Measurements from ENCODE around the gene TMEM182.

The TMEM182 gene

DNA sequence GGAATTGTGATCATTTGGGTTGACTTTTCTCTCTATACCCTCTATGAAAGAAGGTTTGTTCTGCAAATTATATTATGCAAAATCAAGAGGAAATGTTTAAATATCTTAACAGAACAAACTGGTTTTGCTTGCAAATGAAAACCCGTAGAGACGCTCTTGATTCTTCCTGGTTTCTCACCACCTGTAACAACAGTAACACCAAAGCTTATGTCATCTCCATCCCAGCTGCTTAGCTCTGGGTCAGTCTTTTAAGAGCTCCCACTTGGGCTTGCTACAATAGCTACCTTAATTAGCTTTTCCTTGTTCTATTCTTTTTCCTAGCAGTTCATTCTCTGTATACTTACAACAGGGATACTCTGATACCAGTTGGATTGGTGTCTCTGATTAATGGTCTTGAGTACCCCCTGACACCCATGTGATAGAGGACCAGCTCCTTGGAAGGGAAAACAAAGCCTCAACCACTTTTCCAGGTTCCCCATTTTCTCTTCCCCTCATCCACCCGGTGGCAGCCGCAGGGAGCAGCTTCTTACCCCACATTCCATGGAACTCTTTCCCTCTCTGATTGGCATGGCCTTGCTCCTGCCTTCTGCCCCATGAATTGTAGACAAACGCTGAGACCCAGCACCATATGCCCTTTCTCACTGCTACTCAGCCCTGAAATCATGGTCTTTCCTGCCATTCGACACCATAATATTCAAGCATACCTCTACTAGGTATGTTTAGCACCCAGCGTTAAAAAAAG is 27.7 kb downstream of the TMEM182 start:
- no peak for TF ChIP-seq YY1 (IDR thresholded peaks at IDR 0.05; ENCODE audit: low read depth)
- TF ChIP-seq TCF12 (IDR thresholded peaks at IDR 0.05; ENCODE audit: low read depth) = no peak
- TF ChIP-seq TEAD4 (IDR thresholded peaks at IDR 0.05) = no peak
- TF ChIP-seq ZBTB7A (IDR thresholded peaks at IDR 0.05; ENCODE audit: low read depth) = no peak
- TF ChIP-seq CEBPB (IDR thresholded peaks at IDR 0.05) = no peak
- no peak for TF ChIP-seq EP300 (IDR thresholded peaks at IDR 0.05; ENCODE audit: borderline replicate concordance)
- no peak for TF ChIP-seq USF1 (IDR thresholded peaks at IDR 0.05)
- no peak for TF ChIP-seq CREB1 (IDR thresholded peaks at IDR 0.05; ENCODE audit: low read depth)
- TF ChIP-seq EGR1 (IDR thresholded peaks at IDR 0.05) = no peak
- TF ChIP-seq NFIC (IDR thresholded peaks at IDR 0.05) = no peak
- TF ChIP-seq, protein P1, sequence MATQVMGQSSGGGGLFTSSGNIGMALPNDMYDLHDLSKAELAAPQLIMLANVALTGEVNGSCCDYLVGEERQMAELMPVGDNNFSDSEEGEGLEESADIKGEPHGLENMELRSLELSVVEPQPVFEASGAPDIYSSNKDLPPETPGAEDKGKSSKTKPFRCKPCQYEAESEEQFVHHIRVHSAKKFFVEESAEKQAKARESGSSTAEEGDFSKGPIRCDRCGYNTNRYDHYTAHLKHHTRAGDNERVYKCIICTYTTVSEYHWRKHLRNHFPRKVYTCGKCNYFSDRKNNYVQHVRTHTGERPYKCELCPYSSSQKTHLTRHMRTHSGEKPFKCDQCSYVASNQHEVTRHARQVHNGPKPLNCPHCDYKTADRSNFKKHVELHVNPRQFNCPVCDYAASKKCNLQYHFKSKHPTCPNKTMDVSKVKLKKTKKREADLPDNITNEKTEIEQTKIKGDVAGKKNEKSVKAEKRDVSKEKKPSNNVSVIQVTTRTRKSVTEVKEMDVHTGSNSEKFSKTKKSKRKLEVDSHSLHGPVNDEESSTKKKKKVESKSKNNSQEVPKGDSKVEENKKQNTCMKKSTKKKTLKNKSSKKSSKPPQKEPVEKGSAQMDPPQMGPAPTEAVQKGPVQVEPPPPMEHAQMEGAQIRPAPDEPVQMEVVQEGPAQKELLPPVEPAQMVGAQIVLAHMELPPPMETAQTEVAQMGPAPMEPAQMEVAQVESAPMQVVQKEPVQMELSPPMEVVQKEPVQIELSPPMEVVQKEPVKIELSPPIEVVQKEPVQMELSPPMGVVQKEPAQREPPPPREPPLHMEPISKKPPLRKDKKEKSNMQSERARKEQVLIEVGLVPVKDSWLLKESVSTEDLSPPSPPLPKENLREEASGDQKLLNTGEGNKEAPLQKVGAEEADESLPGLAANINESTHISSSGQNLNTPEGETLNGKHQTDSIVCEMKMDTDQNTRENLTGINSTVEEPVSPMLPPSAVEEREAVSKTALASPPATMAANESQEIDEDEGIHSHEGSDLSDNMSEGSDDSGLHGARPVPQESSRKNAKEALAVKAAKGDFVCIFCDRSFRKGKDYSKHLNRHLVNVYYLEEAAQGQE (IDR thresholded peaks at IDR 0.05; ENCODE audit: low read depth) = no peak
- TF ChIP-seq RAD21 (IDR thresholded peaks at IDR 0.05; ENCODE audit: low read depth) = no peak
- TF ChIP-seq FOXM1 (IDR thresholded peaks at IDR 0.05; ENCODE audit: borderline replicate concordance, low read depth) = no peak
- TF ChIP-seq MAX (IDR thresholded peaks at IDR 0.05) = no peak
- TF ChIP-seq TAF1 (IDR thresholded peaks at IDR 0.05; ENCODE audit: low read depth) = no peak

DNA sequence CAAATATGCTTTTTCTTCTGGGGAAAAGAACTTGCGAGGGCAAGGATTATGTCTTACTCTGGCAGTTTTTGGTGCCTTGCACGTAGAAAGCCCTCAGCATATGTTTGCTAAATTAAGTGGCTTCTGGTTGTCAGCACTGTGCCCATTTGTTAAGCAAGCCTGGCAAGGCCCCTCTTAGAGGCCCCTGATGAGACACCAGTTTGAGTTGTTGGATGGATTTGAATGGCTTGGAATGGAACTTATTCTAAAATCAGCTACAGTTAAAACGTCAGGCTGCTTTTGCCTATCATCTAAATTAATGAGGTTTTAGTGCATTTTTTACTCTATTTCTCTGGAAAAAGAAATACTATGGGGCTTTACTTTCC is 28.2 kb downstream of the TMEM182 start:
- TF ChIP-seq CEBPB (IDR thresholded peaks at IDR 0.05) (no peak), MAX (IDR thresholded peaks at IDR 0.05) (no peak), TEAD4 (IDR thresholded peaks at IDR 0.05) (no peak)

- no peak for TF ChIP-seq MAX (IDR thresholded peaks at IDR 0.05)
- no peak for TF ChIP-seq ZBTB7A (IDR thresholded peaks at IDR 0.05; ENCODE audit: low read depth)
- TF ChIP-seq, protein P1 (IDR thresholded peaks at IDR 0.05; ENCODE audit: low read depth) = no peak
- TF ChIP-seq TEAD4 (IDR thresholded peaks at IDR 0.05) = no peak
- no peak for TF ChIP-seq EGR1 (IDR thresholded peaks at IDR 0.05)
- TF ChIP-seq TAF1 (IDR thresholded peaks at IDR 0.05; ENCODE audit: low read depth) = no peak
- no peak for TF ChIP-seq EP300 (IDR thresholded peaks at IDR 0.05; ENCODE audit: borderline replicate concordance)
- TF ChIP-seq CREB1 (IDR thresholded peaks at IDR 0.05; ENCODE audit: low read depth) = no peak
- TF ChIP-seq RAD21 (IDR thresholded peaks at IDR 0.05; ENCODE audit: low read depth) = no peak
- TF ChIP-seq FOXM1 (IDR thresholded peaks at IDR 0.05; ENCODE audit: borderline replicate concordance, low read depth) = no peak
- TF ChIP-seq NFIC (IDR thresholded peaks at IDR 0.05) = no peak
- no peak for TF ChIP-seq YY1 (IDR thresholded peaks at IDR 0.05; ENCODE audit: low read depth)
- no peak for TF ChIP-seq TCF12 (IDR thresholded peaks at IDR 0.05; ENCODE audit: low read depth)
- no peak for TF ChIP-seq CEBPB (IDR thresholded peaks at IDR 0.05)
- no peak for TF ChIP-seq USF1 (IDR thresholded peaks at IDR 0.05)
Observed at GRCh38 chr2:102792568-102793208, 30.9 kb downstream of the TMEM182 start.

GRCh38 chr2:102795641-102796040 is 33.8 kb downstream of the TMEM182 start:
- TF ChIP-seq EGR1 (IDR thresholded peaks at IDR 0.05) (no peak), TAF1 (IDR thresholded peaks at IDR 0.05; ENCODE audit: low read depth) (no peak), TEAD4 (IDR thresholded peaks at IDR 0.05) (no peak), CEBPB (IDR thresholded peaks at IDR 0.05) (no peak), ZBTB7A (IDR thresholded peaks at IDR 0.05; ENCODE audit: low read depth) (no peak), CREB1 (IDR thresholded peaks at IDR 0.05; ENCODE audit: low read depth) (no peak), NFIC (IDR thresholded peaks at IDR 0.05) (no peak), YY1 (IDR thresholded peaks at IDR 0.05; ENCODE audit: low read depth) (no peak), EP300 (IDR thresholded peaks at IDR 0.05; ENCODE audit: borderline replicate concordance) (no peak), MAX (IDR thresholded peaks at IDR 0.05) (no peak), TCF12 (IDR thresholded peaks at IDR 0.05; ENCODE audit: low read depth) (no peak), FOXM1 (IDR thresholded peaks at IDR 0.05; ENCODE audit: borderline replicate concordance, low read depth) (no peak), USF1 (IDR thresholded peaks at IDR 0.05) (no peak), RAD21 (IDR thresholded peaks at IDR 0.05; ENCODE audit: low read depth) (no peak)
- TF ChIP-seq, protein P1 (IDR thresholded peaks at IDR 0.05; ENCODE audit: low read depth) = no peak
